Smooth muscle cell (in vitro differentiated cells): ENCODE measurements around the gene TSPOAP1. TPM values are rescaled to one million over a fixed set of nuclear protein-coding genes. Genes with fewer than 3 reads are reported as not detected.

ENCODE experiments used
- DNase-seq: peaks from one replicate; lab custom pipeline; 2025; ENCODE audit not compliant: unreplicated experiment; lab: John Stamatoyannopoulos, UW
- H2AFZ ChIP-seq: fragments of 200-600 bp; sonication (generic); 2 replicates; pipeline ENCODE4 v1.6.0; 2016; ENCODE audit warnings: antibody characterized with exemption, low read depth, mild to moderate bottlenecking
- H3F3A ChIP-seq: fragments of 200-600 bp; sonication (generic); 2 replicates; pipeline ENCODE4 v1.6.0; 2017; ENCODE audit warnings: antibody characterized with exemption, low read depth
- H3K27ac ChIP-seq: fragments of 200-600 bp; sonication (generic); 2 replicates; pipeline ENCODE4 v1.5.1; 2016; ENCODE audit warnings: low read depth, mild to moderate bottlenecking
- H3K27me3 ChIP-seq: fragments of 200-600 bp; sonication (generic); 2 replicates; pipeline ENCODE4 v1.6.1; 2016; ENCODE audit warnings: low read depth, mild to moderate bottlenecking
- H3K36me3 ChIP-seq: fragments of 200-600 bp; sonication (generic); 2 replicates; pipeline ENCODE4 v1.5.1; 2016; ENCODE audit warnings: low read depth
- H3K4me1 ChIP-seq: fragments of 200-600 bp; sonication (generic); 2 replicates; pipeline ENCODE4 v1.5.1; 2016; ENCODE audit warnings: low read depth
- H3K4me2 ChIP-seq: fragments of 200-600 bp; sonication (generic); 2 replicates; pipeline ENCODE4 v1.6.0; 2016; ENCODE audit warnings: mild to moderate bottlenecking
- H3K4me3 ChIP-seq: fragments of 200-600 bp; sonication (generic); 2 replicates; pipeline ENCODE4 v1.5.1; 2016; ENCODE audit warnings: mild to moderate bottlenecking
- H3K79me2 ChIP-seq: fragments of 200-600 bp; sonication (generic); 2 replicates; pipeline ENCODE4 v1.6.0; 2016; ENCODE audit warnings: low read depth, mild to moderate bottlenecking
- H3K9ac ChIP-seq: fragments of 200-600 bp; sonication (generic); 2 replicates; pipeline ENCODE4 v1.6.0; 2016; ENCODE audit warnings: low read depth
- H3K9me3 ChIP-seq: fragments of 200-600 bp; sonication (generic); replicated peaks from 2 replicates; pipeline ENCODE4 v1.5.1; 2016; ENCODE audit warnings: low read depth
- H4K20me1 ChIP-seq: fragments of 200-600 bp; sonication (generic); 2 replicates; pipeline ENCODE4 v1.6.0; 2016; ENCODE audit warnings: low read depth
- CTCF ChIP-seq: fragments of 200-600 bp; sonication (generic); IDR thresholded peaks from 2 replicates; pipeline ENCODE4 v1.5.1; 2017; ENCODE audit warnings: borderline replicate concordance, mild to moderate bottlenecking, antibody characterized with exemption; ENCODE audit not compliant: insufficient read depth, poor library complexity, severe bottlenecking
- WGBS: methylation state at CpG from one replicate; pipeline ENCODE4 v1.1.7; 2016; ENCODE audit warnings: low lambda C conversion rate; 5-methylcytosine and 5-hydroxymethylcytosine counted together
- polyA plus RNA-seq: library from polyadenylated mRNA; unstranded; fragments of >200 nt; fragmentation: Nextera tagmentation; extraction: Ambion mirVana; gene quantifications from 2 replicates; pipeline ENCODE4 v1.2.1, GENCODE V29; 2016
- total RNA-seq: library from RNA; depleted of rRNA; stranded (reverse); fragments of >200 nt; gene quantifications from 2 replicates; pipeline ENCODE4 v1.2.3, GENCODE V29; 2014

The TSPOAP1 gene
- total and polyA plus RNA-seq, 2 experiments from 2014 or later, result 7.0 to 11.7 TPM

GRCh38 chr17:58332778-58333735, 4.5 kb upstream of the TSPOAP1 start:
- WGBS, result 95% methylated on average over 18 of the region's 21 CpGs
- no peaks in the 10 kb centered on the region for H3K79me2 ChIP-seq

GRCh38 chr17:58331815-58332777, 3.5 kb upstream of the TSPOAP1 start:
- DNase-seq, result no peak
- Histone ChIP-seq H3F3A (peaks cover 1% of the 10 kb centered on the region), H3K9me3 (no peaks in the 10 kb centered on the region), H3K4me3 (no peak overlapping the region), H3K4me1 (peaks cover 17% of the 10 kb centered on the region), H3K27me3 (no peaks in the 10 kb centered on the region), H3K4me2 (no peak overlapping the region), H3K79me2 (no peaks in the 10 kb centered on the region), H3K27ac (no peak overlapping the region), H3K9ac (no peak overlapping the region), H2AFZ (no peak overlapping the region), H4K20me1 (no peaks in the 10 kb centered on the region), H3K36me3 (no peaks in the 10 kb centered on the region)
- WGBS, result 94% methylated on average over 19 of the region's 31 CpGs
- no peak for TF ChIP-seq CTCF

More at GRCh38 chr17:58332778-58333735, 4.5 kb upstream of the TSPOAP1 start:
- Histone ChIP-seq H3K4me3 (no peak overlapping the region), H2AFZ (no peak overlapping the region), H3K9ac (no peak overlapping the region), H3F3A (peaks cover 8% of the 10 kb centered on the region), H3K4me1 (peaks cover 19% of the 10 kb centered on the region), H3K27me3 (no peaks in the 10 kb centered on the region), H3K9me3 (no peaks in the 10 kb centered on the region), H4K20me1 (no peaks in the 10 kb centered on the region), H3K4me2 (no peak overlapping the region), H3K27ac (no peak overlapping the region), H3K36me3 (no peaks in the 10 kb centered on the region)
- DNase-seq, result no peak
- no peak for TF ChIP-seq CTCF

GRCh38 chr17:58330997-58331814, 2.6 kb upstream of the TSPOAP1 start:
- no peak overlapping the region for H2AFZ ChIP-seq
- DNase-seq, result no peak
- peaks cover 17% of the 10 kb centered on the region for H3K4me1 ChIP-seq
- no peaks in the 10 kb centered on the region for H3F3A ChIP-seq
- H3K4me2 ChIP-seq, result peak overlapping the region; percentile 31
- no peak overlapping the region for H3K4me3 ChIP-seq
- TF ChIP-seq CTCF, result no peak
- H3K9me3 ChIP-seq, result no peaks in the 10 kb centered on the region
- H3K9ac ChIP-seq, result no peak overlapping the region
- 86% methylated on average over 22 of the region's 23 CpGs for WGBS
- H3K79me2 ChIP-seq, result no peaks in the 10 kb centered on the region
- H3K27ac ChIP-seq, result peak overlapping the region; percentile 4
- H4K20me1 ChIP-seq, result no peaks in the 10 kb centered on the region
- no peaks in the 10 kb centered on the region for H3K27me3 ChIP-seq
- H3K36me3 ChIP-seq, result no peaks in the 10 kb centered on the region
